KBM-7 (cell line): ENCODE data around the gene SRSF1.
A peak's percentile ranks its signal among the peaks of the same experiment; 100 is the strongest.

Experiments used
- DNase-seq: peaks from one replicate; pipeline ENCODE4 v3.0.0-alpha.2; 2015
- in situ Hi-C: fragments of 300-500 bp; cut with MboI; formaldehyde crosslinking; loops from 2 replicates; pipeline ENCODE4 v1.14.3; 2020; ENCODE audit warnings: low sequenced_read_pairs, low pct_unique_long_range_greater_than_20kb, mixed read lengths

Gene SRSF1

DNA sequence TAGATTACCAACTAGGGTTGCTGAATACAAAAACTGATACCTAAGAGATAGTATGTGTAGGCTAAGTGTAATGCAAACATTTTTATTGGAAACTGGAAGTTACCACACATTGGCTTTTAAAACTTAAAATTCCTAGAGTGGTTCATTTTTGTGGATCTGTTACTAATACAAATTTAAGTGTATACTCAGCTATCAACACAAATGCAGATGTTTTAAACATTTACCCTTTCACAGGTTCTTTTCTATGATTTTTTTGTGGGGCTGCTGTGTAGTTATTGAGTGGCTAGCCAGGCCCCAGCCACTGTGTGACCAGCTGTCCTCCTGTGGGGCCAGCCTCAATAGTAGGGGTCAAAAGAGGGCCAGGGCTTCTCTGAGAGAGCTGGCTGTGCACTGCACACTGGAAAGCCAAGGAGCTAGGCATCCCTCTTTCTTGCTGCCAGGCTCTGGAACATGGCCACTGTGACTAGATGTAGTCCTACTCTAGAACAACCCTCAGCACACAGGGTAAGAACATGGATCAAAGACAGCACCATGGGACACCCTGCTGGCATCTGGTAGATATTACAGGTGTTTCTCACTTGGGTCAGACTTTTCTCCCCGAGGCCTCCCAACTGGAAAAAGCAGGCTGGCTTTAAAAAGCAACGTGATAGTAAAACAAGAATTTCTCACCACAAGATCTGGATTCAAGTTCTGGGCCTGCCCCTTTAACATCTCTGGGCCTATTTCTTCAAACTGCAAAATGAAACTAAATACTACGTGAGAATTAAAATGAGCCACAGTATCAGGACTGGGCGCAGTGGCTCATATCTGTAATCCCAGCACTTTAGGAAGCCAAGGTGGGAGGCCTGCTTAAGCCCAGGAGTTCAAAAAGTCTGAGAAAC is 11.7 kb downstream of the SRSF1 start:
- in situ Hi-C loops: loop anchor here (10.0 kb wide), 1 partner anchor 131 kb away; no protein-coding TSS in a partner anchor
- peak; percentile 86 for DNase-seq

DNA sequence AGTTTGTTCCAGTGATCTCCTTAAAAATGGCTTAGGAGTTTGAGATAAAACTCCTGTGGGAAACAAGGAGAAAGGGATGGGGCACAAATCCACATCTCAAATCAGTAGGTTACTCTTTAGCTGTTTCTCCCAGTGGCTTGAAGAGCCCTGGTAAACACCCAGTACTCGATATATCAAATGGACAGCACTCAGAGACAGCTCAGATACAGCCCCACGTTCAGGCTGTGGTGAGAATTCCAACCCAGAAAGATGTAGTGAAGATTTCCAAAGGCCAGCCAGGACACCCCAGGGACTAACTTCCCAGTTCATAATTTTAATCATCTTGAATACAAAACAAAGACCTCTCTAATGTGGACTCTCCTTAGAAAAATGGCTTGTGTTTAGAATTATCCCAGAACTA is 12.6 kb downstream of the SRSF1 start:
- in situ Hi-C loops: loop anchor here (10.0 kb wide), 1 partner anchor 130 kb away; no protein-coding TSS in a partner anchor
- peak; percentile 25 for DNase-seq

DNA sequence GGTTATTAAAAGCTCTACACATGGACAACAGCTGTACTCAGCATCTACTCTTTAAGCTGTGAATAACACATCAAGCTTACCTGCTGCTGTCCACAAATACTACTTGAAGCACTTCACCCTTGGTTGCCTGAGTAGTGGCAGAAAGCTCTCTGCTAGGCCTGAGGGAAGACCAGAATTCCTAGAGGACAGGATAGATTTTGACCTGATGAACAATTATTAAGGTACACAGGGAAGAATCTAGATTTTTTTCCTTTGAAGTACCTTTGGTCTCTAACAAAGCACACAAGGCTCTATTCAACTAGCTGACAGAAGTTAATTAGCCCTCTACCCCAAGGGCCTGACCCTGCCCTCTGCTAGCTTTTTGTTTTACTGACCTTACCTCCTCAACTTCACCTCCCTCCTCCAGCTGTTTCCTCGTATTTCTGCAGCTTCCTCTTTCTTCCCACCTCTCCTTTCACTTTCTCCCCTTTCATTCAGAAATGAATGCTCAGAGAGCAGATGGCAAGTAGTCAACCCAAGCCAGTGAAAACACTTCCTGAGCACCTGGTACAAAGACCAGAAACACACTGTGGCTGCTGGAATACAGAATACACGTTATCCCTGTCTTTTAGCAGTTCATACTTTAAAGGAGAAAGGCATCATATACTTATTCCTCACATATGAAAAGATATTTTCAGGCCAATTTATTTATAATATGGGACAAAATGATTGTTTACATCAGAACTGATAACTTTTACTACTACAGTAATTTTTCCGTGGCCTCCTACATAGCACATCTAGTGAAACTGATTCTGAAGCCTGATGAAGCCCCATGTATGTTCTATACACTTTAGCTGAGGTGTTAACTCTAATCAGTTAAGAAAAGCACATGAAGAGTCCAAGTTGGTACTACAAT is 13.3 kb downstream of the SRSF1 start:
- in situ Hi-C loops: loop anchor here (10.0 kb wide), 1 partner anchor 129 kb away; no protein-coding TSS in a partner anchor

DNA sequence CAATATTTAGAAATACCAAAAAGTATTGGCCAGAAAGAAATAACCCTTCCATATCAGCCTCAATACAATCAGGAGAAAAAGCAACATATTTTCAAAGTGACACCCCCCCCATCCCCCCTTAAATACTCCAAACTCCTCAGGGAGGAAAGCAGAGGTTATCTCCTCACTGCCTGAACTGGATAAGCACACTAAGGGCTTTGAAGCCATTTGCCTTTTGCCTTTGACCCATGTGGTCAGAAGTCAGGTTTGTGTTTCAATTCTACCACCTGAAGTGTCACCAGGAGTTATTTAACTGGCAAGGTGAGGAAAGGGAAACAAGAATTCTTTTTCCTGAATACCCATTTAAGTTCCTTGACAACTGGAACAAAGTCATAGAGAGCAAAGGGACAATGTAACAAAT is 15.5 kb downstream of the SRSF1 start:
- in situ Hi-C loops: loop anchor here (10.0 kb wide), 1 partner anchor 127 kb away; no protein-coding TSS in a partner anchor
- no peak for DNase-seq

More for the DNA sequence above, 13.3 kb downstream of the SRSF1 start:
- peak; percentile 92 for DNase-seq

DNA sequence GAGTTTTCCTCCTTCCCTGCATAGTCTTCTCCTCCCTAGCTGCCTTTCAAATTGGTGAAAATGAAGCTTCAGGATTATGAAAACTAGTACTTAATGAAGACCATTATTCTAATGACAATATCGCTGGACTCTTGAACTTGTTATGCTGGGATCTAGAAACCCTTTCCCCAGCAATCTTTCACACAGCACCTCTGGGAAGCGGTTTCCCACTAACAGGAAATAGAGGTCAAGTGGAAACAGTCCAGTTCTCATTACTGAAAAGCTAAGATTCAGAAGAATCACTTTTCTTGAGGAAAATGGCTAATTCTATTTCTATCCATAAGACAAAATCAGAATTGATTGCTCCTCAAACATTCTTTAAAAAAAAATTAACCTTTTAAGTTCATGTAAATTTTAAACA is 17.0 kb downstream of the SRSF1 start:
- DNase-seq: no peak
- in situ Hi-C loops: loop anchor here (10.0 kb wide), 1 partner anchor 125 kb away; no protein-coding TSS in a partner anchor

DNA sequence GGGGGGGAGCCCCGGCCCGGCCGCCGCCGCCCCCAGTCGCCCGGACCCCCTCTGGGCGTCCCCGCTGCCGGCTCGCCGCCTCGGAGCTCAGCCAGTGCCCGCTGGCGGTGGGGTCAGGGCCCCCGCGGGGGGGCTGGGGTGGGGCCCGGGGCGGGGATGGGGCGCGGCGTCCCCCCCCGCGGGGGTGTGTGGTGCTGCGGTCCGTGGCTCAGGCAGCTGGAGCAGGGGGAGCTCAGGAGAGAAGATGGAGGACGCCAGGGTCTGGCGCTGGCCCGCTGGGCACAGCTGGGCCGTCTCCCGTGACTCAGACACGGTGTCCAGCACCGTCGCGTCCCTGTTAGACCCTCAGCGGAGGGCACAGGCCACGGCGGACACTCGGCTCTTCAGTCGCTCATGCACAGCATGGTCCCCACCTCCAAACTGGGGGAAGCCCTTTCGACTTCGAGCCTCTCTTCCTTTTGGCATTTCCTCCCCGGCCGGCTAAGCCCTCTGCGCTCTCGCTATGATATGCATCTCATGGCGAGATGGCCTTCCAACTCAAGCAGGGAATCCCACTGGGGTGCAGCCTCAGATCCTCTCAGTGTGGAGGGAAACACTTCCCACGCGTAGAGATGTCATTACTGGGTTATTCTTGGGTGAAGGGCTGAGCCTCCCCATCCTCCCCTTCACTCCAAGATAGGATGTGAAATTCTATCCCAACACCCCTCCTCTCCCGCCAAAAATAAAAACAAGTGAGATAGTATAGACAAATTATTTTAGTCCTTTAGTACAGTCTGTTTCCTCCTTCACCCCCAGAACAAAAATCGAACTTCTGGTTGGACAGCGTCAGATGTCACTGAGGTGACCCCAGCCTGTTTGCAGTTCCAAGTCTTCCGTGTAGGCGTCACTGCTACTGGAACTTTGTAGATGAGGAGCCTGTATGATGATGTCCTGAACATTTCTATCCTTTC is 18.5 kb downstream of the SRSF1 start:
- in situ Hi-C loops: no loop called here
- peak; percentile 62 for DNase-seq

DNA sequence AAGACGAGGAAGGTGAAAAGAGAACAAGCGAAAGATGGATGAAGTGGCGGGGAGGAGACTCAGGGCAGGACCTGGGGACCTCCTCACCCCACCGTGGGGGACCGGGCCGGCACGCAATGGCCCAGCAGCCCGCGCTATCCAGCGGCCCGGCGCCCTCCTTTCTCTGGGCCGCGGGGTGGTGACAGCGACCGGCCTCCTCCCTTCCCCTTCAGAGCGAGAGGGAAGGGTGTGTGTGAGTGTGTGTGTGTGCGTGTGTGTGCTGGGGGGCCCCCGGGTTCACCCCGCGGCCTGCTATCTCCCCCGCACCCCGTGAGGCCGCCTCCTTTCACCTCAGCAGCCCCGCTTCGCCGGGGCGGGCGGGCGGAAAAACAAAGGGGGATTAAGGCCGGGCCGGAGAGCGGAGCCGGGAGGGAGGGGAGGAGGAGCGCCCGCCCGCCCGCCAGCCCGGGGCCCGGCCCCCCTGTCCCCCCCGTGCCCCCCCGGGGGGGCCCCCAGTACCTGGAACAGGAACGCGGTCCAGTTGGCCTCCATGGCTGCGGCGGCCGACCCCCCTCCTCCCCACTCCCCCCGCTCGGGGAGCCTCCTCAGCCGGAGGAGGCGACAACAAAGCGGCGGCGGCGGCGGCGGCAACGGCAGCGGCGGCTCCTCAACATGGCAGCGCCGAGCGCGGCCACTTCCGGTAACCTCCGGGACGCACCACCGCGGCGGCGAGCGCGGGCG is 19.3 kb downstream of the SRSF1 start, which contains the start of gene VEZF1:
VEZF1 (minus strand) TSS at position 674 of the 720 bp plus-strand sequence; CDS start at position 531, 143 bp downstream.
- in situ Hi-C loops: no loop called here
- DNase-seq: peak; percentile 65

DNA sequence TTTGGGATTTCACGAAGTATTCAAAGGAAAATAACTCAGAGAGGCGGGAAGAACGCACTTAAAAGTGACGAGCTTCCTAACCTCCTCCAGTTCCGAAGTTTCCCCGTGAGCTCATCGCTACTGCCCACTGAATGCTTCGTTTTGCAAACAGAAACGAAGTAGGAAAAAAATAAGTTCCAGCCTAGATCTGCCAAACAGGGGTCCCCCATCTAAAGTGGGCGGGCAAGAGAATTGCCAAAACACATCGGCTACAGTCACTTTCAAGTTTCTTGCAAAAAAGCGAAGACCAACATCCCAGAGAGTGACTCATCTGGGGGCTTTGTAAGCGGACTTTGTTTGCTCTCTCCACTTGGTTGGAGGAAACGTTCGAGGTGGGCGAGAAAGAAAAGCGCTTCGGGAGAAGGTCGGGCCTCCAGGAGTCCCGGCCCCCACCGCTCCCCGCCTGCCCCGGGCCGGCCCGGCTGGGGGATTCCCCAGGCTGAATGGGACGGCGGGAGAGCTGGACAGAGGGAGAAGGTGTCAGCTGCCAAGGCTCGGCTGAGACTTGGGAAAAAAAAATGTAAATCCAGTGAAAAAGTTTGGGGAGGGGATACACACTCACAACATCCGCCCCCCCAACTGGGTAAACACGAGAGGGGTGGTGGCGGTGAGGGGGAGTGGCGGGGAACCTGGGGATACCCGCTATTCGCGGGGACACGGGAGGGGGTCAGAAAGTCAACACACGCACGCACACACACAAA is 20.0 kb downstream of the SRSF1 start:
- in situ Hi-C loops: no loop called here
- DNase-seq: peak; percentile 45

DNA sequence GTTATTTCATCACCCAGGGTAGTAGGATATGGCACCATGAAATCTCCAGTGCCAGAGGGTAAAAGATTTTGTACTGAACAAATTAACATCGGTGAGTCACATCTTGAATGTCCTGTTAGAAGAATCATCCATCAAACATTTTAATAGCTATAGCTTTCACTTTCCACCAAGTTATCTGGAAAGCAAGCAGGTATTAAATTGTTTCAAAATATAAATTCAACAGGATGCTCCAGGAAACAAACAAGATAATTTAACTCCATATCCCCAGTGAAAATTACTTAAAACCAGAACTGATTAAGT is 21.4 kb downstream of the SRSF1 start:
- in situ Hi-C loops: no loop called here
- DNase-seq: no peak

DNA sequence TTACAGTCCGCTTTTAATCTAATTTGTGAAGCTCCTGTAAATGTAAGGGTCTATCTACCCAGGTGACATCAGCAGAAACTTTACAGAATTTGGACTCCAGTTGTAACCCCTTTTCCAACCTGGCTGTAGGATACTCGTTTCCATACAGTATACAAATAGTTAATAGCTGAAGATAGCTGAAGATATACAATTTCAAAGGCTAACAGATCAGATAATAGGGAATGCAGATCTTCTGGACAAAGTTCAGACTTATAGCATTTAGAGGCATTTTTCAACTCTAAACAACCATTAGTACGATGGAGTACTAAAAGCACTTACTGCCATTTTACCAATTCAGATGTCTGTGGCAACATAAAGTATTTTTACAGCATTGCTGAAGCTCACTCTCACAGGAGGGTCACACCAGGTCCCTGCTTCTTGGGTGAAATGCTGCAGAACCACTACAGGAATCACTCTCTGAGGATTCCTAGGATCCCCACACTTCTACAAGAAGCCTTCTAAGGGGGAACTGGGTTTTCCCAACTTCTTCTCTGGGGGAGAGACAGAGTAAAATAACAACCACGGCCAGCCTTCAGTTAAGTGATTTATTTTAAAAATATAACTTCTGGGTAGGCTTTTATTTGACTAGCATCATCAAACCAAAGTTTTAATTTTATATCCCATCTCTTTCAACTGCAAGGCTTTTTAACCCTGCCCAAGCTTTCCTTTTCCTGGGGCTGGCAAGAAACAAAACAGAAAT is 21.9 kb downstream of the SRSF1 start:
- no peak for DNase-seq
- in situ Hi-C loops: no loop called here

DNA sequence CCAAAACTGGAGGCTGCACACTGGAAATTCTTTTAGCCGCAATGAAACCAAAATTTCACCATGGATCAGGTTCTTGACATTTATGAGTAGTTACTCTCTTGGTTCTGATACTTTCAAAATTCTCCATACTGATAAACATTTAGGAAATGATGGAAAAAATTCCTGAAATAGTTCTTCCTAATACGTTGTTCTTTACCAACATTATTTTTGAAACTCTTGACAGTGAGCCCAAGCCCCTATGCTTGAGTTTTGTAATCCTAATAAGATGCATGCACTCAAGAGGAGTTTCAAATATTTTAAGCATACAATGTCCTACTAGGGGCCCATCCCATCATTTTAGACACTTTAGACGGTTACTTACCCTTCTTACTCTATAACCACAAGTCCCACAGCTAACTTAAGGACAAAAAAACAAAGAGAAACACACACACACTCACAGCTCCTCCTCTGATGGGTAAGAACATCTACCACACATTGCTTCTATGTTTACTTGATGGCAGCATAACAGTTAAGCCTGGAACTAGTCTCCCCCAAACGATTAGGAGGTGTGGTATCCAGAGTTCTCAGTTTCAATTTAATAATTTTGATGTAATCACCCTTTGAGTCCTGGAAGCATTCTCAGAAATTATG is 22.7 kb downstream of the SRSF1 start:
- in situ Hi-C loops: no loop called here
- DNase-seq: no peak

DNA sequence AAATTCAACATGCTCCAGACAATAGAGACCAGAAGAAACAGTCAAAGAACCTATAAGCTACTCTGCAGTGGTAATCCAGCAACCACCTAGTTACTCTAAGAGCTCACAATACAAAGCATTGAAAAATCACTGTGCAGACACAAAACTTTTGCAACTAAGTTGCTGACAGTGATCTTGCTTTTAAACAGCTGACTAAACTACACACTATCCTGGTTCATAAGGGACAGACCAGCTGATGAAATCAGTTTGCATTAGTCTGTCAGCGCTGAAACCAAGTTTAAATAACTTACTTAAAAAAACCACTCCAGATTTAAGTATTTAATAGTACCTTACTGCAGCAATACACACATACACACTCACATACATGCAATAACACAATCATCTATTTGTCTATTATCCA is 23.6 kb downstream of the SRSF1 start:
- DNase-seq: no peak
- in situ Hi-C loops: no loop called here

DNA sequence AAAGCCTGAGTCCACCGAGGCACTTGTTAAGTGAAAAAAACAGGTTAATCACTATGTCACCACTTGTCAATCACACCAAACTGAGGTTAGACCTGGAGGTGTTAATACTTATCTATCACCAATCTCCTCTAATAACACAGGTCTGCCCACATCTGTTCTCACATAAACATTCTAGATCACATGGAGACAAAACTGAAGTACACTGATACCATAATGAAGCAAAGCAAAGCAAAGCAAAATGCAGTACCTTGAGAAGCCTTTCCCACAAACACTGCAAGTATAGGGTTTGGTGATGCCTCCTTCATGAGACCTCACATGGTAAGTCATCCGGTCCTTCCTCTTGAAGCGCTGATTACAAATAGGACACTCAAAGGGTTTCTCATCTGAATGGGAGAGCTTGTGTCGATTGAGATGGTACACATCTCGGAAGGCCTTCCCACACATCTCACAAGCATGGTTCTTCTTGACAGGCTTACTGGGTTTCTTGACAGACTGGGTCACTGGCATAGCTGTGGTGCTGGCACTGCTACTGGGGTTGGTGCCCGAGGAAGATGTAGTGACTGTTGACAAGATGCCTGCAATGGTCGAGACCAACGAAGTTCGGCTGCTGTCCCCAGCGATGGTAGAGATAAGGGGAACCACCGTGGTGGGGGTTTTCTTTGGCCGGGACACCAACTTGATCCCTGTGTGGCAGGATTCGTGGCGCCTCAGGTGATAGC is 24.4 kb downstream of the SRSF1 start:
- in situ Hi-C loops: no loop called here
- DNase-seq: no peak

DNA sequence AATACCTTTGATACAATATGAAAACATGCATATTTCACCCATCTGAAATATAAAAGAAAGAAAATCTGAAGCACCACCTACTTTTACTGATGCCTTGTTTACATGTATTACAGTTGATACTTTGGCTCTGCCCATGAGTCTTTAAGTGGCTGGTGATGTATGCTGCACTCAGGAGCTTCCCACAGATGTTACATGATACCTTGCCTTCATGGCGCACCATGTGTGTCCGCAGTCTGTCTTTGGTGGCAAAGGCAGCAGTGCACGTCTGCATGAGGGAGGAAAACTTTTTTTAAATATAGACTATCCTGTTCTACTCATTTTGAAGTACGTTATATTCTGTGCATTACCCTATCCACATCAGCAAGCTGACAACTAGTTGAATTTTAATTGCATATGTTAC is 26.5 kb downstream of the SRSF1 start:
- in situ Hi-C loops: no loop called here
- DNase-seq: no peak

DNA sequence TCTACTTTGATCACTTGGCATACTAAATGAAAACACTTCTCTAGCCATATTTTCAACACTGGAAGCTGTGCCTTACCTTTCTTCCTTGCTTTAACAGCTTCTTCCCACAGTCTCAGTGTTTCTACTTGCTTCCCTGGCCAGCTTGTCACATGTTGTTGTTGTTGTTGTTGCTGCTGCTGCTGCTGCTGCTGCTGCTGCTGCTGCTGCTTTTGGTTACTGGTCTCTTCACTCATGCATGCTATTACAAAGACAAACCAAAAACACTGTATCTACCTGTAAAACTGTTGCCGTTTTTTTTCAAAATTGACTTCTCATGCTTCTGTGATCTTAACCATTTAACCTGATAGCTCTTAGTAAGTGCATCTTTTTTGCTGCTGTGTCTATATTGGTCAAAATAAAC is 28.0 kb downstream of the SRSF1 start:
- DNase-seq: no peak
- in situ Hi-C loops: no loop called here

DNA sequence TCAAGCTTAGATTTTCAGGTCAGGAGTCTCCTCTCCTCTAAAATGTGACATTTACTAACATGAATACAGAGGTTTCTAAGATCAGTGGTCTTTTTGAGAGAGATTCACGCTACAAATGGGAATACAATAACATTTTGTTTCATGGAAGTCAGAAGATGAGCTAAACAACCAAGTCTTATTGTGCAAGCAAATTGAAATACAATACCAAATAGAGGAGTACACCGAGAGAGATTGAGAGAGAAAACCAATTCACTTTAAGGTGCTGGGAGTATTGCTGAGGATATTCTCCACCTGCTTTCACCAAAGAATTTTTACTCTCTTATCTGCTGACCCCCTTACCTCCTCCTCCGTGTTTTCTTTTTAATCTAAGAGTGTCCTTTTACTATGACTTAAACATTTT is 30.5 kb downstream of the SRSF1 start:
- in situ Hi-C loops: no loop called here
- DNase-seq: no peak
